Astrocyte of the spinal cord (primary cell): Measurements from ENCODE around the gene GSN.

ENCODE experiments used
- DNase-seq: peaks from one replicate; pipeline ENCODE4 v3.0.0; 2011; ENCODE audit warnings: low read depth, low spot score
- H3K4me3 ChIP-seq: 2 replicates; pipeline ENCODE4 v1.5.1; 2011; ENCODE audit warnings: low read depth, mild to moderate bottlenecking, low read length, moderate library complexity
- in situ Hi-C: cut with HindIII; loops from 2 replicates; pipeline ENCODE4 v1.10.0; 2017; ENCODE audit warnings: low sequenced_read_pairs
- TF ChIP-seq, protein P1 (sequence below): IDR thresholded peaks from 2 replicates; pipeline ENCODE4 v1.5.1; 2012; ENCODE audit warnings: low read depth, mild to moderate bottlenecking, low read length, inconsistent platforms

The GSN gene

DNA sequence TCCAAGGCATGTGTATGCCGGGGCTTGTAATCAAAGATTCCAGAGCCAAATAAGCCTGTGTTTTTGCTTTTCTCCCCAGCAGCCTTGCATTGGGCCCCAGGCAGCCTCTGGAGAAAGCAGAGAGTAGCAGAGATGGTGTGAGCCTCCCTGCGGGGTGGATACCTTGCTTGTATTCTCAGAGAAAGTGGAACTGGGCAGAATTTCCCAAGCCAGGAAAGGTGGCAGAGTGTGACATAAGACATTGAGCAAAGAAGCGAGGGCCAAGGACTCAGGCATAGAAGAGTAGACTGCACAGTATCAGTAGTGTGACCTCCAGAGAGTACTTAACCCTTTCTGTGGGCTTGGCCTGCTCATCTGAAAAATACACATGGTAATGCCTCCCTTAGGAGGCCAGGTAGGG lies 1.6 kb upstream of the GSN start:
- in situ Hi-C loops: no loop called here
- no peak for DNase-seq
- H3K4me3 ChIP-seq: no peak overlapping the region
- TF ChIP-seq, protein P1, sequence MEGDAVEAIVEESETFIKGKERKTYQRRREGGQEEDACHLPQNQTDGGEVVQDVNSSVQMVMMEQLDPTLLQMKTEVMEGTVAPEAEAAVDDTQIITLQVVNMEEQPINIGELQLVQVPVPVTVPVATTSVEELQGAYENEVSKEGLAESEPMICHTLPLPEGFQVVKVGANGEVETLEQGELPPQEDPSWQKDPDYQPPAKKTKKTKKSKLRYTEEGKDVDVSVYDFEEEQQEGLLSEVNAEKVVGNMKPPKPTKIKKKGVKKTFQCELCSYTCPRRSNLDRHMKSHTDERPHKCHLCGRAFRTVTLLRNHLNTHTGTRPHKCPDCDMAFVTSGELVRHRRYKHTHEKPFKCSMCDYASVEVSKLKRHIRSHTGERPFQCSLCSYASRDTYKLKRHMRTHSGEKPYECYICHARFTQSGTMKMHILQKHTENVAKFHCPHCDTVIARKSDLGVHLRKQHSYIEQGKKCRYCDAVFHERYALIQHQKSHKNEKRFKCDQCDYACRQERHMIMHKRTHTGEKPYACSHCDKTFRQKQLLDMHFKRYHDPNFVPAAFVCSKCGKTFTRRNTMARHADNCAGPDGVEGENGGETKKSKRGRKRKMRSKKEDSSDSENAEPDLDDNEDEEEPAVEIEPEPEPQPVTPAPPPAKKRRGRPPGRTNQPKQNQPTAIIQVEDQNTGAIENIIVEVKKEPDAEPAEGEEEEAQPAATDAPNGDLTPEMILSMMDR: no peak

DNA sequence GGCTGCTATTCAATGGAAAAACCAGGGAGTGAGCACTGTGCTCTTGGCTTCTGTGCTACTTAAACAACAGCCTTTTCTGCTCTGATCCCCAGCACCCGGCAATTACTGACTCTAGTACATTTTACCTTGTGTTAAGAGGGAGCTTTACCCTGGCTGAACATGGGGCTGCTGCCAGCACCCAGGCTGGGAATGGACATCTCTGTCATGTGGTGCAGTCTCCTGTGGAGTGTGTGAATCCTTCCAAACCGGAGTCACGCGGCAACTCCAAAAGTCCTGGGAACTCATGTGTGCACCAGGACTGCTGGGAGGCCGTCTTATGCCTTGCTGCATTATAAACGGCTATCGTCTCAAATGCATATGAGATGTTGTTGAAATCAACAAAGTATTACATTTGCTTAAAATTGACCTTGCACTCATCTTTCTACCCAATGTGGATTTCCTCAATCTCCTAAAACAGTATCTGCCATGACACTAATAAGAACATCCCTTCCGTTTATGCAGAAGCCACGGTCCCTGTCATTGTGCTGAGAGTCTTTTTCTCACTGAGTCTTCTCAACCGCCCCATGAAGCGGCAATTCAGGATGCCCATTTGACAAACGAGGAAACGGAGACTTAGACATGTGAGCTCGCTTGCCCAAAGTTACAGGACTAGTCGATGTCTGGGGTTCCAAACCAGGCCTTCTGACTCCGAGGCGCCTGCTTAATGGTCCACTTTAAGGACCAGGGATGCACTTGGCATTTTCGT lies 884 bp upstream of the GSN start:
- peak; percentile 59 for DNase-seq
- H3K4me3 ChIP-seq: no peak overlapping the region
- TF ChIP-seq, protein P1: no peak
- in situ Hi-C loops: no loop called here

DNA sequence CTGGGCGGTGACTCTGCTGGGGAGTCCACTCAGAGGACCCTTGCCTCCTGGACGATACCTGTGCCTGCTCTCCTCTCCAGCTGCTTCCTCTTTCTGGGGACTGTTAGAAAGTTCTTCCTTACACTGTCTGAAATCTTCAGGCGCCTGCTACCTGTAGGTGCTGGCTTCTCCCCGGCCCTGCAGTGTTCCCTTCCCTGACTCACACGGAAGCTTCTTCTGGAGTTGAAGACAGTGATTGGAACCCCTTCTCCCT lies 562 bp downstream of the GSN start:
- H3K4me3 ChIP-seq: peak overlapping the region; percentile 85
- TF ChIP-seq, protein P1: no peak
- DNase-seq: no peak
- in situ Hi-C loops: no loop called here

DNA sequence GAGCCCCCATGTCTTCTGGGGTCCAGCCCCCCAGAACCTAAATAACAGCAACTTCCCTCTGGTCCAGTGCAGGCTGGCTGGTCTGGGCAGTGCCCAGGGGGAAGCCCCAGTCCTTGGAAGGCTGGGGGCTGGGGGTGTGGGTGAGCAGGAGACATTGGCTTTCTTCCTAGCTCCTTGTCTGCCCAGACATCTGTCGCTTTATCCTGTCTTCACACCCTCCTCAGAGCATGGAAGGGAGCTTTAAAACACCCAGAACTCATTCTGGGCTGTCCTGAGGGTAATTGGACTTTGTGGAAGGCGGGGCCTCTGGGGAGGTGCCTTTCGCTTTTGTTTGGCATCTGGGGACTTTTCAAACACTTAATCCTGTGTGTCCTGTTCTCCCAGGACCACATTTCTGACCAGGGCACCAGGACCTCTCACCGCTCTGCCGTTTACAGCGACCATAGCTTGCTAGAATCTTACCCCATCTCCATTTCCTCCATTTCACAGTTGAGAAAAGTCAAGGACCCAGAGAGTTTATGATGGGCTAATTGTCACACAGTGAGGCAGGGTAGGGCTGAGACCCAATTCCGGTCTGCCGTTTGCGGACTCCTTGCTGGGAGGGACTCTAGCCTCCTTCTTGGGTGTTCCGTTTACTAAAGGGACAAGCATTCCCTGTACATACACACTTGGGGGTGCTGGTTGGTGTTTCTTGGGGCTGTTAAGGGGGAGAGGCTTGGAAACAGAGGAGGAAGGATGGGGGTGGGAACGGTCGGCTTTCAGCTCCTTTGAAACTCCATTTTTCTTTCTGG lies 1.1 kb downstream of the GSN start:
- in situ Hi-C loops: no loop called here
- TF ChIP-seq, protein P1: no peak
- peak overlapping the region; percentile 85 for H3K4me3 ChIP-seq
- no peak for DNase-seq

DNA sequence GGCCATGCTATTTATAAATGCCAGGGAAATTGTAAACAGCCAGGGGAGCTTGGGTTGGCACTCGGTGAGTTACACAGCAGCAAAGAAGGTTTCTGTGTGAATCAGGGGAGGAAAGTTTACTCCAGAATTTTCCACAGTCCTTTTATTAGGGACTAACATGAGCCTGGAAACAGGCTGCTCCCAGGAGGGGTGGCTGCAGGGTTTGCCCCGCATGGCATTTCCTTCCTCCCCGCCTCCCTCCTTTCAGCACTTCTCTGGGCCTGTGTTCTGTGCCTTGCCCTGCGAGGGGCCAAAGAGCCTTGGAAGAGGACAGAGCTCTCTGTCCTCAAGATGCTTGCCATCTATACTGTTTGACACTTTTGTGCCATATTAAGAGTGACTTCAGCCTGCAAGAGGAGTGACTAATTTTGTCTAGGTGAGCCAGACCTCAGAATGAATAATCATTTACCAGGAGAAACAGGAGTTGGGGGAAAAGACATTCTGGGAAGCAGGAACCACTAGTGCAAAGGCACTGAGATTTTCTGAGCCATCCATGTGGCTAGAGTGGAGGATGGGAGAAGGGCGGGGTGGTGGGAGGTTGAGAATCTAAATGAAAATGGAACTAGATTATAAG lies 1.8 kb downstream of the GSN start:
- peak overlapping the region; percentile 85 for H3K4me3 ChIP-seq
- TF ChIP-seq, protein P1: no peak
- DNase-seq: no peak
- in situ Hi-C loops: no loop called here

DNA sequence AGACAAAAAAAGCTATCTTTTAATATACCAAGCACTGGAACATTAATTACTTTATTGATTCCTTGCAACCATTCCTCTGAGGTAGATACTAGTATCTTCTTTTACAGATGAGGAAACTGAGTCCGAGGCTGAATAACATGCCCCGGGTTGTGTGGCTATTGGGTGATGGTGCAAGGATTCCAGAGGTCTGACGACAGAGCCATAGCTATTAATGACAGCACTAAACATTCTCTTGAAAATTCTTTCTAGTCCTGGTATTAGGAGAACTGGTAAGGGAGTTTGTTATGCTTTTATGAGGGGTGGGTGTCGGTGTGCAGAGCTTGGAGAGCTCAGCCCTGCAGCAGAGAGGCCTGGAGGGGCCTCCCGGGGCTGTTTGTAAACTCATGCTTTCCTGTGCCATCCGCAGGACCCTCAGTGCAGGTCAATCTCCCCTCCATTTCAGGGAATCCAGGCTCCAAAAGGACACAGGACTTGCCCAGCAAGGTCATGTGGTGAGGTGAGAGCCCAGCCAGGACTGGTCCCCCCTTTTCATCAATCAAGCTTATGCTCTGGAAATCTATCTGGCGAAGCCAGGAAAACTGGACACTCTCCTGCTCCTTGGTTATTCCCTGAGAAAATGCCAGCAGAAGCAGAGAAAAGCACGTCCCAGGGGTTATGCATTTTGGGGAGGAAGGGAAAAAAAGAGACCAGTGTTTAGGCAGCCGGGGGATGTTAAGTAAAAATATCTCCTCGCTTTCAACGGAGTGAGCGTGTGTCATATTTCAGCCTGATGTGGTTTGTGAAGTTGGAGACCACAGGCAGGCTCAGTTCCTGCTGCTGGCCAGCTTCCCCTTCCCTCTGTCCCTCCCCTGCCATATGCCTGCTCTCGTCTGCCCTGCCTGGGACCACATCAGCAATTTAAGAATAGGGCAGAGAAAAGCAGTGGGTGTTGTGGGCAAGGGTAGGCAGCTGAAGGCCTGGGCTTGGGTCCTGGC lies 3.7 kb downstream of the GSN start:
- peak; percentile 84 for DNase-seq
- no peak overlapping the region for H3K4me3 ChIP-seq
- in situ Hi-C loops: no loop called here
- TF ChIP-seq, protein P1: no peak
